ENCODE results near the gene CDHR2.
A peak's percentile ranks its signal among the peaks of the same experiment; 100 is the strongest.

The CDHR2 gene

DNA sequence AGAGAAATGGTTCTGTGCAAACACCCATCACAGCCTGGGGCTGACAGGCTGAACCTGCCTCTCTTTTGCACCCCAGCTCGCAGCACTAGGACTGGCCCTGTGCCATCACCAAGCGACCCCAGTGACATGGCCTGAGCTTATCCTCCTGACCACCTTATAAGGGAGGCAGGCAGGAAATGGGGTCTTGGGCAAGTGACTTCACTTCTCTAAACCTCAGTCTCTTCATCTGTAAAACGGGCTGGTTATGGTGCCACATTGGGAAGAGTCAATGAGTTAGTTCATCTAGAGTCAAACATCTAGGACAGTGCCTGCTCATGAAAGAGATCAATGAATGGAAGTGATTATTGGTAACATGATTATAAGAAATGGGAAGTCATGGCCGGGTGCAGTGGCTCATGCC is 75.0 kb downstream of the CDHR2 start:
- Histone ChIP-seq H3K36me3 (ENCODE audit: control insufficient read depth, insufficient read depth, low read length) (no peaks in the 10 kb centered on the region), H3K4me1 (ENCODE audit: control insufficient read depth, insufficient read depth, low read length) (peaks cover 7% of the 10 kb centered on the region), H3K4me3 (ENCODE audit: low read depth, low read length) (no peak overlapping the region), H3K9ac (ENCODE audit: low read depth, low read length) (no peak overlapping the region), H3K27me3 (ENCODE audit: control insufficient read depth, insufficient read depth, low read length) (peaks cover 35% of the 10 kb centered on the region), H3K27ac (ENCODE audit: low read depth, low read length) (no peak overlapping the region), H3K9me3 (ENCODE audit: control insufficient read depth, insufficient read depth, low read length) (no peaks in the 10 kb centered on the region)

DNA sequence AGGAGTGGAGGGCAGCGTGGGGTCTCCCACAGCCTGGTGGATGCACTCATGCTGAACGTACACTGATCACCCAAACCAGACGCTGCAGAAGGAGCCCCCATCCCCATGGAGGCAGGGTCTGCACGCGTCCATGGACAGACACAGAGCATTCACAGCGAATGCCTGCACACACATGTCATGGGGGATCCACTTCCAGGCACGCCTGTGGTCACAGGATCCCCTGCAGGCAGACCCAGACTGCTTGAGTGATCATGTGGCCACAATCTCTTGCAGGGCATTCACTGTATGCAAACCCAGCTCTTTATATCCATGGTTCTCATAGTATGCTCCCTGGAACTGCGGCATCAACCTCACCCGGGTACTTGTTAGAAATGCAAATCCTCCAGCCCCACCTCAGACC is 75.8 kb downstream of the CDHR2 start:
- Histone ChIP-seq H3K27me3 (ENCODE audit: control insufficient read depth, insufficient read depth, low read length) (peaks cover 36% of the 10 kb centered on the region), H3K27ac (ENCODE audit: low read depth, low read length) (no peak overlapping the region), H3K4me3 (ENCODE audit: low read depth, low read length) (no peak overlapping the region), H3K9me3 (ENCODE audit: control insufficient read depth, insufficient read depth, low read length) (no peaks in the 10 kb centered on the region), H3K4me1 (ENCODE audit: control insufficient read depth, insufficient read depth, low read length) (0 out of 2 replicates have a peak, but pooled peaks cover 4% of the 10 kb centered on the region), H3K9ac (ENCODE audit: low read depth, low read length) (no peak overlapping the region), H3K36me3 (ENCODE audit: control insufficient read depth, insufficient read depth, low read length) (no peaks in the 10 kb centered on the region)

DNA sequence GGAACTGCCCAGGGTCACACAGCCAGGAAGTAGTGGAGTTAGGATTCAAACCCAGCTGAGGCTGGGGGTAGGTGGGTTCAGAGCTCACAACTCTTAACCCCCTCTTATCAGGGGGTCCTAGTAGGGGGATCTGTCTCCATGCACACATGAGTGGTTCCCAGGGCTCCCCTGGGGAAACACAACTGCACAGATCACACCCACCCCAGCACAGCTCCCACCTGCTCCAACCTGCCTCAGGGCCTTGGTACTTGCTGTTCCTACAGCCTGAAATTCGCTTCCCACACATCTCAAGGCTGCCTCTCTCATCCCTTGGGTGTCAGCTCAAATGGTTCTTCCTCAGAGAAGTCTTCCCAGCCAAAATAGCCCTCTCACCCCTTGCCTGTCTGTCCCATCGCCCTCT is 76.4 kb downstream of the CDHR2 start:
- H3K36me3 ChIP-seq (ENCODE audit: control insufficient read depth, insufficient read depth, low read length) = no peaks in the 10 kb centered on the region
- no peak overlapping the region for H3K9ac ChIP-seq (ENCODE audit: low read depth, low read length)
- no peak overlapping the region for H3K27ac ChIP-seq (ENCODE audit: low read depth, low read length)
- H3K27me3 ChIP-seq (ENCODE audit: control insufficient read depth, insufficient read depth, low read length) = peaks cover 32% of the 10 kb centered on the region
- no peak overlapping the region for H3K4me3 ChIP-seq (ENCODE audit: low read depth, low read length)
- H3K4me1 ChIP-seq (ENCODE audit: control insufficient read depth, insufficient read depth, low read length) = 0 out of 2 replicates have a peak, but pooled peaks cover 4% of the 10 kb centered on the region
- H3K9me3 ChIP-seq (ENCODE audit: control insufficient read depth, insufficient read depth, low read length) = no peaks in the 10 kb centered on the region

DNA sequence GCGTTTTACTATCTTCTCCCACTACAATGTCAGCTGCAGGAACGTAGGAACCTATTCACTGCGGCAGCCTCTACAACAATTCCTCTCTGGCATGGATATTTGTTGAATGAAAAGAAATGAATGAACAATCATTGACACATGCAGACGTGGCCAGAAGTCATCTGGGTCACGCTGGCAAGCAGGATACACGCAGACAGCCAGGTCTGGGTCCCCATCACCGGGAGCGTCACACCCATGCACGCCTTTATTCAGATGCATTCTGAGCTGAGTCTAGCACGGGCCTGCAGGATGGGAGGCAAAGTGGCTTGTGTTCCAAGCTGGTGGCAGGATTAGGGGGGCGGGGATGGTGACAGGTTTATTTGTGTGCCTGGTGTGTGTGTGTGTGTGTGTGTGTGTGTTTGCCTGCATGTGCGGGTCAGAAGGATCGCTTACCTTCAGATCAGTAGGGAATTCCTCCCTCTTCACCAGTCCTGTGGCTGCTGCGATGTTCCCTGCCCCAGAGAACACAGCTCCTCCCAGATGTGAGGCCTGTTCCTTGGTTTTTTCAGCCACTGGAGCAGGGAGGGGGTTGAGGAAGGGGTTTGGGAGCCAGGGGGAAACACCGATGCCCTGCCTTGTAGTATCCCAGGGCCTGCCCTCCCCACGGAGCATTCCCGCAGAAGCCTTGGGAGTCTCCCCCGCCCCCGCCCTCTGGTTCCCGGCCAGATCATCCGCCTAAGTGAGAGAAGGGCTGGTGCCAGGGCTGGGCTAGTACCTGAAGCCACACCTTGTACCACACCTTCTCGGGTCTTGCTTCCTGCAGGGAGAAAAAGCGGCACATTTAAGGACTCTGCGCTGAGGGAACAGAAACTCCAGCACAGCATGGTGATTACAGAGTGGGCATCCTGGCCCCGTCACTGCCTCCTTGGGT is 77.1 kb downstream of the CDHR2 start:
- Histone ChIP-seq H3K36me3 (ENCODE audit: control insufficient read depth, insufficient read depth, low read length) (no peaks in the 10 kb centered on the region), H3K27ac (ENCODE audit: low read depth, low read length) (no peak overlapping the region), H3K9me3 (ENCODE audit: control insufficient read depth, insufficient read depth, low read length) (no peaks in the 10 kb centered on the region), H3K4me1 (ENCODE audit: control insufficient read depth, insufficient read depth, low read length) (peaks cover 10% of the 10 kb centered on the region; the same call in 1 of the 2 replicates), H3K27me3 (ENCODE audit: control insufficient read depth, insufficient read depth, low read length) (peaks cover 33% of the 10 kb centered on the region), H3K9ac (ENCODE audit: low read depth, low read length) (no peak overlapping the region), H3K4me3 (ENCODE audit: low read depth, low read length) (no peak overlapping the region)

DNA sequence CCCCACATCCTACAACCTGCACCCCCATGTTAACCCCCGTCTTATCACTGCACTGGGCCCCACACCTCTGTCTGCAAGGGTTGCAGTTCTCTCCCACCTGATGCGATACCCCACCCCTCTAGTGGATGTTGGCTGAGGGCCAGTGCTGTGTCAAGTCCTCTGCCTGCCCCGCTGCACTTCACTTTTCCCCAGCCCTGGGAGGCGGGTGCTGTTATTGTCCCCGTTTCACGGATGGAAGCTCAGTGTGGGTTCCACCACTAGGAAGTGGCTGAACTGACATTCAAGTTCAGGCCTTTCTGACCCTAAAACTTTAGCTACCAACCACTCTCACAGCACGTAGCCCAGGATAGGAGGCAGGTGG is 77.7 kb downstream of the CDHR2 start:
- peaks cover 10% of the 10 kb centered on the region; the same call in 1 of the 2 replicates for H3K4me1 ChIP-seq (ENCODE audit: control insufficient read depth, insufficient read depth, low read length)
- no peaks in the 10 kb centered on the region for H3K9me3 ChIP-seq (ENCODE audit: control insufficient read depth, insufficient read depth, low read length)
- H3K4me3 ChIP-seq (ENCODE audit: low read depth, low read length) = no peak overlapping the region
- no peak overlapping the region for H3K9ac ChIP-seq (ENCODE audit: low read depth, low read length)
- no peak overlapping the region for H3K27ac ChIP-seq (ENCODE audit: low read depth, low read length)
- peaks cover 36% of the 10 kb centered on the region for H3K27me3 ChIP-seq (ENCODE audit: control insufficient read depth, insufficient read depth, low read length)
- no peaks in the 10 kb centered on the region for H3K36me3 ChIP-seq (ENCODE audit: control insufficient read depth, insufficient read depth, low read length)

DNA sequence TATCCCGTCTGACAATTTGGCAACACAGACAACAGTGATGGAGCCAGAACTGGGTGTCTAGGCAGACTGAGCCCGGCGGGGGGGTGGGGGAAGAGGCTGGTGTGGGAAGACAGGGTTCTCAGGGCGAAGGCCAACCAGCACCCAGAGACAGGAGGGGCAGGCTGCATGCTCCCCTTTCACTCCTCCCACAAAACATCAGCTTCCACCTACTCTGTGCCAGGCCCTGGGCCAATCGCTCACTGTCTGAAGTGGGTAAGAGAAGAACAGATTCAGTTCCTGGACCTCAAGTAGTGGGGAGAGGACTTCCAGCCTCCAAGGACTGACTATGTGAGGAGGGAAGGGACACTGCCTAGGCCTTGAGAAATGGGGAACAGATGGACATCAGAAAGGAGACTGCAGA is 78.4 kb downstream of the CDHR2 start:
- Histone ChIP-seq H3K4me1 (ENCODE audit: control insufficient read depth, insufficient read depth, low read length) (peaks cover 10% of the 10 kb centered on the region; the same call in 1 of the 2 replicates), H3K27ac (ENCODE audit: low read depth, low read length) (no peak overlapping the region), H3K36me3 (ENCODE audit: control insufficient read depth, insufficient read depth, low read length) (no peaks in the 10 kb centered on the region), H3K9me3 (ENCODE audit: control insufficient read depth, insufficient read depth, low read length) (no peaks in the 10 kb centered on the region), H3K27me3 (ENCODE audit: control insufficient read depth, insufficient read depth, low read length) (peaks cover 39% of the 10 kb centered on the region), H3K4me3 (ENCODE audit: low read depth, low read length) (no peak overlapping the region), H3K9ac (ENCODE audit: low read depth, low read length) (no peak overlapping the region)

DNA sequence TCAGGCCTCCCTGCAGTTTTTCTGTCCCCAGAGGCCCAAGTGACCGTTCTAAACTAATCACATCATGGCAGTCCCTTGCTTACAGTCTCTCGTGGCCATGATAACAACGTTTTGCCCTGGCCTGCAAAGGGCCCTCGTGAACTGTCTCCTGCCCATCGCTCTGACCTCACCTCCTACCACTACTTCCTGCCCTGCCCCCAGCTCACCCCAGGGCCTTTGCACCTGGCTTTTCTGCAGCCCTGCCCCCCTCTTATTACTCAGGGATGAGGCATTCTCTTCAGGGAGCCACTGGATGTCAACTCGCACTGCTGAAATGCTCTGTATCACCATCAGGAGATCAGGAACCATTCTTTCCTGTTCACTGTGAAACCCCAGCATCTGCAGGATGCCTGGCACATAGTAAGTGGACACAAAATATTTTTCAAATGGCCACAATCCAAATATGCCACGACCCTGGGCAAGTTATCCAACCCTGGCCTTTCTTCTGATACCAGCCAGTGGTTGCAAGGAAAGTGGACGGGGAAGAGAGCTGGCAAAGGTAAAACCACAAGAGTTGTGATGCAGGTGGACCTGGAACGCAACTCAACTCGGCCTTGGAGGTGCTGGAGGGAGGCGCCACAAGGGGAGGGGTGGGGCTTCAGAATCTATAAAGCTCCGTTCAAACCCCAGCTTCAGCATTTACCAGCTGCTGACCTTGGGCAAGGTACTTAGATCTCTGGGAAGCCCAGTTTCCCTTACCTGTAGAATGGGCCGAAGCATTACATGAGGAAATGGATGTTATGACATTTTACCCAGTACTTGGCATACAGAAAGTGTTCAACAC is 79.5 kb downstream of the CDHR2 start:
- Histone ChIP-seq H3K9me3 (ENCODE audit: control insufficient read depth, insufficient read depth, low read length) (no peaks in the 10 kb centered on the region), H3K9ac (ENCODE audit: low read depth, low read length) (no peak overlapping the region), H3K4me3 (ENCODE audit: low read depth, low read length) (peak overlapping the region; percentile 81; the same call in 1 of the 2 replicates), H3K27me3 (ENCODE audit: control insufficient read depth, insufficient read depth, low read length) (peaks cover 48% of the 10 kb centered on the region), H3K36me3 (ENCODE audit: control insufficient read depth, insufficient read depth, low read length) (no peaks in the 10 kb centered on the region), H3K4me1 (ENCODE audit: control insufficient read depth, insufficient read depth, low read length) (peaks cover 11% of the 10 kb centered on the region; the same call in 1 of the 2 replicates), H3K27ac (ENCODE audit: low read depth, low read length) (no peak overlapping the region)

DNA sequence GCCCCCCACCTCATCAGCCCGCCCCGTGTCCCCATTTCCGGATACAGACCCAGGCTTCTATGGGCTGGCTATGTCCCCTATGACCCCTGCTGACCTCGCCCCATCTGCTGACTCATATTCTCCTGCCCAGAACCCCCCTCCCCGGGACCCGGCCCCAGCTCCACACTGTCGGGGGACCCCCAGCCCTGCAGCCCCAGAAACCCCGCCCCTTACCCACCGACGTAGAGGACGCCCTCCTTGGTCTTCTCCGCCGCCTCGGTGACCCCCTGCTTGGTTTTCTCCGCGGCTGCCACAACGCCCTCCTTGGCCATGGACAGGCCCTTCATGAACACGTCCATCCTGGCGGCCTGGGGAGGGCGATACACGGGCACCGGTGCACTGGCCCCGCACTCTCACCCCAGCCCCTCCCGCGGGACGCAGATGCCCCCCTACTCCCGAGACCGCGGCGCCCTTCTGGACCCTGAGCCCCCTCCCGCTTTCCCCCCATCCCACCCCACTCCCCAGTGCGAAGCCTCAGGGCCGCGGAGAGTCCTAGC is 80.2 kb downstream of the CDHR2 start:
- Histone ChIP-seq H3K36me3 (ENCODE audit: control insufficient read depth, insufficient read depth, low read length) (no peaks in the 10 kb centered on the region), H3K4me3 (ENCODE audit: low read depth, low read length) (peak overlapping the region; percentile 81), H3K9ac (ENCODE audit: low read depth, low read length) (no peak overlapping the region), H3K27ac (ENCODE audit: low read depth, low read length) (no peak overlapping the region), H3K9me3 (ENCODE audit: control insufficient read depth, insufficient read depth, low read length) (no peaks in the 10 kb centered on the region), H3K4me1 (ENCODE audit: control insufficient read depth, insufficient read depth, low read length) (peaks cover 18% of the 10 kb centered on the region; the same call in 1 of the 2 replicates), H3K27me3 (ENCODE audit: control insufficient read depth, insufficient read depth, low read length) (peaks cover 54% of the 10 kb centered on the region)

DNA sequence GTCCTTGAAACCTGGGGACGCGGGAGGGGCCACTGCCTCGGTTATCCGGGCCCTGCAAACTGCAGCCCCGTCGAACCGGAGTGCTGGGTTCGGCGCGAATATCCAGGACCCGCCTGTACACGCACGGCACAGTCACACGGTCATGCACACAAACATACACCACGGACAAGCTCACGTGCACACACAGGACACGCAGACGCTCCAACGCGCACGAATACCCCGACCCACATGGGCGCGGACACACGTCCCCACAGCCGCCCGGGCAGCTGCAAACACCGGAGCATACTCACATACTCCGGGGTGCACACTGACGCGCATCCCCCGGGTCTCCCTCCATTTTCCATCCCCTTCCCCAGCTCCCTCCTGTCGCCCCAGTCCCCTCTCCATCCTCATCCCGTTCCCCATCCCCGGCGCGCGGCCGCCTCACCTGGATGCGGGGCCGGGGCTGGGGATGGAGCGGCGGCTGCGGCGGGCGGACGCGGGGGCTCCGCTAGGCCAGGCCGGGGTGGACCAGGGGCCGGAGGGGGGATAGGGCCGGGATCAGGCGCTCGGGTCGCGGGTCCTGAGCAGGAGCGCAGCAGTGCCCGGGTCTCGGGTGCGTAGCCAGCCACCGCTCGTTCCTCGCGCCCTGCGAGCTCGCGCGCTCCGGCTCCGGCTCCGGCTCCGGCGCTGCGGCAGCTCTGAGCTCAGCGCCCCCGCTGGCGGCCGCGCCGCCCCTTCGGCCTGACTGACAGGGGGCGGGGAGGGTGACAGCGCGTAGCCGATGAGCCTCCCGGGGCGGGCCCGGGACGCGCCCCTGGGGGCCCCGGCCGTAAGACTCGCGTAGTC is 80.9 kb downstream of the CDHR2 start, which contains the start of the genes EIF4E1B and SNCB:
EIF4E1B (plus strand) TSS at position 823 of the 828 bp plus-strand sequence. CDS start 12,113 bp downstream, outside the sequence.
SNCB (minus strand) TSS at position 682 of the 828 bp plus-strand sequence. CDS start 880 bp downstream, outside the sequence.
- H3K4me3 ChIP-seq (ENCODE audit: low read depth, low read length) = peak within 1 kb of the TSS; percentile 81
- H3K27me3 ChIP-seq (ENCODE audit: control insufficient read depth, insufficient read depth, low read length) = peaks cover 54% of the 10 kb centered on the region
- no peaks in the 10 kb centered on the region for H3K9me3 ChIP-seq (ENCODE audit: control insufficient read depth, insufficient read depth, low read length)
- no peak within 1 kb of the TSS for H3K27ac ChIP-seq (ENCODE audit: low read depth, low read length)
- no peaks in the 10 kb centered on the region for H3K36me3 ChIP-seq (ENCODE audit: control insufficient read depth, insufficient read depth, low read length)
- peaks cover 18% of the 10 kb centered on the region; the same call in 1 of the 2 replicates for H3K4me1 ChIP-seq (ENCODE audit: control insufficient read depth, insufficient read depth, low read length)
- no peak within 1 kb of the TSS for H3K9ac ChIP-seq (ENCODE audit: low read depth, low read length)

DNA sequence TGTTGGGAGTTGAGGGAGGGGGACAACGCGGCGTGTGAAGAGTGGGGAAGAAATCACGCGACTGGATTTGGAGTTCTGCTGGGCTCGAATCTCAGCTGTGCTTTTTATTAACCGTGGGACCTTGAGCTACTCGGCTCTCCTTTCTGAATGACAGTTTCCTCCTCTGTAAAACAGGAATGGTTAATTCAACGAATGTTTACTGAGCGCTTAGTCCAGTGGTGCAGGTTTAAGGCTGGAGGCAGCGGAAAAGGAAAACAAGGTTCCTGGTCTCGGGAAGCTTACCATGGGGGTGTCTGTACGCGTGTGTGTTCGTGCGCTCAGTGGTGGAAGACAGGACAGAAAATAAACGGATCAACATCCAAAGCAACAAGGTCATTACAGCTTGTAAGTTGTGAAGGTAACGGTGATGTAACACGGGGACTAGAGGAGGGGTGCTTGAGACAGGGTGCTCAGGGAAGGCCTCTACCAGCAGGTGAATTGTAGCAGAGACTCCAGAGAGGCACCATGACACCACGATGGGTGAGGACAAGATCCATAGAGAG is 81.6 kb downstream of the CDHR2 start:
- H3K4me1 ChIP-seq (ENCODE audit: control insufficient read depth, insufficient read depth, low read length) = peaks cover 18% of the 10 kb centered on the region; the same call in 1 of the 2 replicates
- peak overlapping the region; percentile 81 for H3K4me3 ChIP-seq (ENCODE audit: low read depth, low read length)
- no peaks in the 10 kb centered on the region for H3K36me3 ChIP-seq (ENCODE audit: control insufficient read depth, insufficient read depth, low read length)
- no peaks in the 10 kb centered on the region for H3K9me3 ChIP-seq (ENCODE audit: control insufficient read depth, insufficient read depth, low read length)
- H3K9ac ChIP-seq (ENCODE audit: low read depth, low read length) = no peak overlapping the region
- H3K27me3 ChIP-seq (ENCODE audit: control insufficient read depth, insufficient read depth, low read length) = peaks cover 54% of the 10 kb centered on the region
- no peak overlapping the region for H3K27ac ChIP-seq (ENCODE audit: low read depth, low read length)

All from HUES48 (cell line).